GM18519 (cell line): ENCODE data around the gene PLIN5.

Source experiments
- ATAC-seq: cut with Tn5 transposase; IDR thresholded peaks from one replicate; pipeline ENCODE4 v1.9.1; 2021; ENCODE audit warnings: mild to moderate bottlenecking, moderate library complexity; ENCODE audit not compliant: unreplicated experiment, low FRiP score

The PLIN5 gene

GRCh38 chr19:4524808-4525562, 10.0 kb downstream of the PLIN5 start:
- no peak for ATAC-seq

GRCh38 chr19:4523306-4524110, 11.5 kb downstream of the PLIN5 start:
- ATAC-seq: no peak

DNA sequence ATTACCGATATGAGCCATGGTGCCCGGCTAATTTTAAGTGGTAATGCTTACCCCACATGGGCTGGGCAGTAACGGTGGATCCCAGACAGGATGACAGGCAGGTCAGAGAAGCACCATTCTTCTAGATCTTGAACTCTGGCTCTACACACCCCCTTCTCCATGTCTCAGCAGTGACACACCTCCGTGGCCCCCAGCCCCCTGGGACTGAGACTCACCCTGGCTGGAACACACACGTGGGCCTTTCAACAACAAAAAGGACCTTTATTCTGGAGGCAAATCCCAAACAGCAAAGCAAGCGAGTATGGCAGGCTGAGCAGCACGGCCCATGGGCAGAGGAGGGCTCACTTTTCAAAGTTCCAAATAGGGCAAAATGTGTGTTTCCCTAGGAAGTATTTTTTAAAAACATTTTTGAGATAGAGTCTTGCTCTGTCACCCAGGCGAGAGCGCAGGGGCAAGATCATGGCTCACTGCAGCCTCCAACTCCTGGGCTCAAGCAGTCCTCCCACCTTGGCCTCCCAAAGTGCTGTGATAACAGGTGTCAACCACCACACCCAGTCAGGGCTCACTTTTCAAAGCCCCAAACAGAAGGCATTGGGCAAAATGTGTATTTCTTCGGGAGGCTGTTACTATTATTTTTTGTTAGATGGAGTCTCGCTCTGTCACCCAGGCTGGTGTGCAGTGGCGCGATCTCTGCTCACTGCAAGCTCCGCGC, 12.6 kb downstream of the PLIN5 start:
- ATAC-seq: no peak

GRCh38 chr19:4521888-4522242, 13.2 kb downstream of the PLIN5 start:
- no peak for ATAC-seq

- no peak for ATAC-seq
Observed at GRCh38 chr19:4521170-4521887, 13.7 kb downstream of the PLIN5 start.

DNA sequence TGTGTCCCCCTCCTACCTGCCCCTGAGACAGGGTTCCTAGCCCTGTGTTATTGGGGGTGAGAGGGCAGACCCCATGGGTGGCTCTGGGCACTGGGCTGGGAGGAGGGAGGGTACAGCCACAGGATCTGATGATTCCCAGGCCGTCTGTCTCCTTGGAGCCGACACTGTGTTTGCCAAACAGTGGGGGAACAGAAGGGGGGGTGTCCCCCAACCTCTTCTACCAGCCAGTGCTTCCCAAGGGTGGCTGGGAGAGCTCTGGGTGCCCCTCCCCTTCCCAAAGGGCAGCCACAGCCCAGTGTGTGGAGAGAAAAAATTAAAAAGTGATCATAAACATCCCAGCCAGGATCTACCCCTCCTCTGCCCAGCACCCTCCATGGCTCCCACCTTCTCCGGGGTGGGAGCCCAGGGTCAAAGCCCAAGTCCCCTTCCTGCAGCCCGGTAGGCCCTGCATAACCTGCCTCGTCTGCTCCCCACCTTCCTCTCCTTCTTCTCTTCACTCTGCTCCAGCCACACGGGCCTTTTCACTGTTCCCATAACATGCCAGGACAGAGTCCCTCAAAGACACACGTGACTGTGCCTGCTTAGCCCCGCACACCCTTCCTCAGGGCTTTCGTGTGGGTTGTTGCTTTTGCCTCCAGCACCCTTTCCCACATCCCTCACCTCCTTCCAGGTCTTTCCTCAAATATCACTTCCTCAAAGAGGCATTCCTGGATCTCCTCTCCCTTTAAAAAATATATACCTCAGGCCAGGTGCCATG, 15.3 kb downstream of the PLIN5 start:
- ATAC-seq: no peak

GRCh38 chr19:4519172-4519496, 15.9 kb downstream of the PLIN5 start:
- ATAC-seq: no peak

DNA sequence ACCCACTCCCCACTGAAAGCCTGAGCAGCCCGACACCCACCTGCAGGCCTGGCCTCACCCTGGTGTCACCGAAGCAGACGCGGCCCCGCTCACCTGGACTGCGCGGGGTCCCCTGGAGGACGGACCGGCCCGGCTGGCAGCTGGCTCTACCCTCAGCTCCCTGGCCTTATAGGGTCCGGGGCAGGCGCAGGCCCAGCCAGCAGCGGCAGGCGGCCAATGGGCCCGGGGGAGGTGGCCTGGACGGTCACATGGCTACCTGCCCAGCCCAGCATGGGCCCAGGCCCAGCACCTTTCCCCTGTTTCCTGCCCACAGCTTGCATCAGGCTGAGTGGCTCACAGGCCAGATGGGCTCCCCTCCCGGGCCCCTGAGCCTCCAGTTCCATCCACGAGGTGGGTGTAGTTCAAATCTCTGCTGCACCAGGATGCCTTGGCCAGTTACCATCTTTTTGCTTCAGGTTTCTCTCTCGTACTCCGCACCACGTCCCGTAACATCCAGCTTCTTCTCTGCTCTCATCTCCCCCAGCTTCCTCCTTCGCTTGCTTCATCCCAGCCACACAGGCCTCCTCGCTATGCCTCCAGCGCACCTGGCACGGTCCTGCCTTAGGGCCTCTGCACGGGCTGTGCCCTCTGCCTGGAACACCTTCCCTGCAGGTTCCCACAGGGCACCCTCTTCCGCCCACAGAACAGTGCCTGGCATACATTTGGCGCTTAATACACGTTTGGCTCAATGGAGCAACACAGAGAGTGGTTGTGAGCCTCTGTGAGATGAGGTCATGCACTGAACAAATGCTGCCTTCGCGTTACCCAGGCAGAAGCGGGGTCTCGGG, 16.5 kb downstream of the PLIN5 start, which contains the start of gene PLIN4:
Gene PLIN4, minus strand, starts transcription at position 142 of the 827 bp plus-strand sequence. CDS start 214 bp downstream, outside the sequence.
- ATAC-seq: no peak

- no peak for ATAC-seq
Observed at GRCh38 chr19:4517451-4518057, 17.5 kb downstream of the PLIN5 start.

- ATAC-seq: no peak
Observed at GRCh38 chr19:4516939-4517300, 18.1 kb downstream of the PLIN5 start.

- ATAC-seq: no peak
Observed at GRCh38 chr19:4516199-4516938, 18.7 kb downstream of the PLIN5 start.

DNA sequence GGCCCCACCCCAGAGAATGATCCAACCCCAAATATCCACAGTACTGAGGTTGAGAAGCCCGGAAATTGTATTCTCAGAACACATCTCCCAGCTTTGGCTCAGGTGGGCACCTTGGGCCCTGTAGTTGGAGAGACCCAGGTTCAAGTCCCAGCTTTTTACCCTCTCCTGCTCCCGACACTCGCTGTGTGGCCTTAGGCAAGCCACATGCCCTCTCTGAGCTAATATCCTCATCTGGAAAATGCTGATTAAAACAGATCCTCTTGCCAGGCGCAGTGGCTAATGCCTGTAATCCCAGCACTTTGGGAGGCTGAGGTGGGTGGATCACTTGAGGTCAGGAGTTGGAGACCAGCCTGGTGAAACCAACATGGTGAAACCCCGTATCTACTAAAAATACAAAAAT, 19.3 kb downstream of the PLIN5 start:
- ATAC-seq: no peak

DNA sequence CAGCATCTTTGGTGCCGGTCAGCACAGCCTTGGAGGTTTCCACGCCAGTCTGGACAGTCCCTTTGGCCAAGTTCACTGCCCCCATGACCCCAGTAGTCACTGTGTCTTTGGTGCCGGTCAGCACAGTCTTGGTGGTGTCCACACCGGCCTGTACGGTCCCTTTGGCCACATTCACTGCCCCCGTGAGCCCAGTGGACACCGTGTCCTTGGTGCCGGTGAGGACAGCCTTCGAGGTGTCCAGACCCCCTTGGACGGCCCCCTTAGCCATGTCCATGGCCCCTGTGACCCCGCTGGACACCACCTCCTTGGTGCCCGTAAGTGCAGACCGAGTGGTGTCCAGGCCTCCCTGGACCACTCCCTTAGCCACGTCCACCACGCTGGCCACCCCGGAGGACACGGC, 21.8 kb downstream of the PLIN5 start:
- ATAC-seq: no peak

- ATAC-seq: no peak
Observed at GRCh38 chr19:4512070-4512469, 23.0 kb downstream of the PLIN5 start.

- no peak for ATAC-seq
Observed at GRCh38 chr19:4511300-4512054, 23.5 kb downstream of the PLIN5 start.

DNA sequence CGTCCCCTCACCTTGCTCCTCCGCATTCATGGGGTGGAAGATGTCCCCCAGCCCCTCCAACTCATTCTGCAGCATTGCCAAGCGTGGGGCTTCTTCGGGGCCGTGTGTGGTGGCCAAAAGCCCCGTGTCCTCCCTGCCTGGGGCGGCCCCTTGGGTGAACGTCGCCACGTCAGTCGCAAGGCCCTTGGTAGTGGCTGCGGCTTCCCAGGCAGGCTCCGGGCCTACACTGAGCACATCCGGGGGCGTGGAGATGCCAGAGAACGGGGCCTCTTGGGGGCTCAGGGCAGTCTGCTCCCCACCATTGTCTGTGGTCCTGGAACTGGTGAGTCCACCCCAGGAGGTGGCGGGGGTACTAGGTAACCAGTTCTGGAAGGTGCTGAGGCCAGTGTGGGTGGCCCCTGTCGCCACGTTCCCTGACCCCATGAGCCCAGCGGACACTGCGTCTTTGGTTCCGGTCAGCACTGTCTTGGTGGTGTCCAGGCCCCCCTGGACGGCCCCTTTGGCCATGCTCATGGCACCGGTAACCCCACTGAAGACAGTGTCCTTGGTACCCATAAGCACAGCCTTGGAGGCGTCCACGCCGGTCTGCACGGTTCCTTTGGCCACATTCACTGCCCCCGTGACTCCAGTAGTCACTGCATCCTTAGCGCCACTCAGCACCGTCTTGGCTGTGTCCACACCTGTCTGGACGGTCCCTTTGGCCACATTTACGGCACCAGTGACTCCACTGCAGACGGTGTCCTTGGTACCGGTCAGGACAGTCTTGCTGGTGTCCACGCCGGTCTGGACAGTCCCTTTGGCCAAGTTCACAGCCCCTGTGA, 24.4 kb downstream of the PLIN5 start:
- ATAC-seq: no peak

- ATAC-seq: no peak
Observed at GRCh38 chr19:4508698-4509097, 26.3 kb downstream of the PLIN5 start.
